Effector memory CD8-positive, alpha-beta T cell (primary cell): Measurements from ENCODE around the gene FAM167B.

Experiments used
- ATAC-seq: fragments of 150-1000 bp; cut with Tn5 transposase; replicated peaks from 2 replicates; pipeline ENCODE4 v1.10.0; 2021; ENCODE audit warnings: mild to moderate bottlenecking, moderate library complexity
- DNase-seq, 3 experiments: peaks; one replicate each; pipeline ENCODE4 v3.0.0; 2021
- H3K27ac Mint-ChIP-seq, 2 donors: one replicate each; pipeline ENCODE4 v1.8.0; 2022; ENCODE audit warnings: mild to moderate bottlenecking in 2 of 2, mixed read lengths in 2 of 2, moderate library complexity in 2 of 2
- H3K27me3 Mint-ChIP-seq, 2 donors: one replicate each; pipeline ENCODE4 v1.8.0; 2022; ENCODE audit warnings: mixed read lengths in 2 of 2
- H3K36me3 Mint-ChIP-seq: one replicate; pipeline ENCODE4 v1.8.0; 2022; ENCODE audit warnings: mild to moderate bottlenecking, moderate library complexity, mixed read lengths; ENCODE audit not compliant: insufficient read depth
- H3K4me1 Mint-ChIP-seq, 2 donors: one replicate each; pipeline ENCODE4 v1.8.0; 2022; ENCODE audit warnings: low read depth in 2 of 2, mixed read lengths in 2 of 2
- H3K4me3 Mint-ChIP-seq, 2 donors: one replicate each; pipeline ENCODE4 v1.8.0; 2022; ENCODE audit warnings: mild to moderate bottlenecking in 2 of 2, mixed read lengths in 2 of 2, moderate library complexity in 2 of 2
- H3K9me3 Mint-ChIP-seq, 2 donors: one replicate each; pipeline ENCODE4 v1.8.0; 2022; ENCODE audit warnings: mixed read lengths in 2 of 2

Gene FAM167B

DNA sequence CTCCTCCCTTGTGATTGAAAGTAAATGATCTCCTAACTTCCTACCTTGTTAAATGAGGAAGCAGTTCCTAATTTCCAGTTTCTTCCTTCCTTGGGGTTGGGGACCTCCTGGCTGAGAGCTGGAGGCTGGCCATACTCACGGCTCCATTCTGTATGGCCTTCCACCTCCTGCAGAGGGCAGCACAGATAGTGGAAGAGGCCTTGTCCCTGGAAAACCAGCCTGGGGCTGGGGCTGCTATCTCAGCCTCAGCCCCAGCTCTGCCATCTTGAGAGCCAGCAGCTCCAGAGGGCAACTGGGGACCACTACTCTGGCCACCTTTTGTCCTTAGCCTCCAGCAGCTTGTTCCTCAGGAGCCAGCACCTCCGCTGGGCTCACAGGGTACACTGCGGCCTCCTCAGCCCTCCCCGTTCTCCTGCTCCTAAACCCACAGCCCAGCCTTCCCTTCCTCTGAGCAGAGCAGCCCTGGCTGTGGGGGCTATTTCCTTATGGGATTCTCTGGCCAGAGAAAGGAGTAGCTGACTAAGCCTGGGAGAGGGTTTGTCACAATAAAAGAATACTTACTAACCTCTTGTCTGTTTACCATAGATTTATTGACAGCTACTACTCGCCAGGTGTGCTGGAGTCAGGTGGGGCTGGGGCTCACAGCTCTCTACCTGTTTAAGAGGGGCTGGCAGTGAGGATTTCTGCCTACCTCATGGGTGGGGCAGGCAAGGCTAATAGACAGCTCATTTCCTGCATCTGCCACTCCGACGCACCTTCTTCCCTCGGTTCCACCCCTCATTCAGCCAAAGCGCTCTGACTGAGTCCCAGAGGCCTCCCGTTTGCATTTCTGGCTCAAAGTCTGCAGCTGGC is 31.2 kb upstream of the FAM167B start:
- Mint-ChIP-seq H3K27ac (peak overlapping the region in 1 of 2 donors; percentile 75), H3K27me3 (no peaks in the 10 kb centered on the region), H3K9me3 (no peaks in the 10 kb centered on the region), H3K4me3 (no peak overlapping the region), H3K36me3 (peaks cover 11% of the 10 kb centered on the region), H3K4me1 (peaks cover under 1 to 9% of the 10 kb centered on the region in 2 donors)
- DNase-seq: peak; percentile 38 to 45 (median 44)
- ATAC-seq: peak; percentile 83

DNA sequence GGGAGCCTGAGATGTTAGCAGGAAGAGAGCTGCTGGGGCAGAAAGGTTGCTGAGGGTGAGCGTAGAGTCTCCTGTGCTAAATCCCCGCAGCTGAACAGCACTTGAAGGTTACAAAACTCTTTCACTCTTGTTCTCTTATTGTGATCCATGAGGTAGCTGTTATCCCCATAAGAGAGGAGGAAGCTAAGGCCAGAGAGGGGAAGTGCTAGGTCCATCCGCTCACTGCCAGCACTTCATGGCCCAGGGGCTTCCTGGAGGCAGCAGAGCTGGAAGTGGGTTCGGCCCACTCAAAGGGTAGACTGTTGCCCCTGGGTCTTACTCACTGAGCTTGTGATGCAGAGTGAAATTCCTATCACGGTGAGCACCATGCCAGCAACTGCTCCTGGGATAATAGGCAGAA is 30.5 kb upstream of the FAM167B start:
- H3K4me1 Mint-ChIP-seq: peaks cover 7 to 14% of the 10 kb centered on the region in 2 donors
- peaks cover 11% of the 10 kb centered on the region for H3K36me3 Mint-ChIP-seq
- no peak overlapping the region for H3K4me3 Mint-ChIP-seq
- peak overlapping the region in 1 of 2 donors; percentile 75 for H3K27ac Mint-ChIP-seq
- no peak for ATAC-seq
- no peaks in the 10 kb centered on the region for H3K27me3 Mint-ChIP-seq
- no peak for DNase-seq
- H3K9me3 Mint-ChIP-seq: no peaks in the 10 kb centered on the region

DNA sequence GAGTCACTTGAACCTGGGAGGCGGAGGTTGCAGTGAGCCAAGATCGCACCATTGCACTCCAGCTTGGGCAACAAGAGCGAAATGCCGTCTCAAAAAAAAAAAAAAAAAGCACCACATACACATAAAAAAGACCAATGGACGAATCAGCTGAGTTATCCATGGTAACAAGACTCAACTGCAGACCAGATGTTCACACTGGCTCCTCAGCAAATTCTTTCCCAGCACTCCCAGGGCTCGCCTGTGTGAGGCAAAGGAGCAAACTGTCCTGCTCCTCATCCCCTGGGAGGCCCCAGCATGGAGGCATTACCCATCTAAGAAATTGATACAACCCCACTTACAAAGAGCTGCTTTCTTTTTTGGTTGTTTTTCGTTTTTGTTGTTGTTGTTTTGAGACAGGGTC is 28.0 kb upstream of the FAM167B start:
- Mint-ChIP-seq H3K4me3 (no peak overlapping the region), H3K4me1 (peaks cover 18 to 25% of the 10 kb centered on the region in 2 donors), H3K36me3 (peaks cover 31% of the 10 kb centered on the region), H3K27me3 (no peaks in the 10 kb centered on the region), H3K27ac (peak overlapping the region in 1 of 2 donors; percentile 18), H3K9me3 (no peaks in the 10 kb centered on the region)
- ATAC-seq (no peak), DNase-seq (no peak)

DNA sequence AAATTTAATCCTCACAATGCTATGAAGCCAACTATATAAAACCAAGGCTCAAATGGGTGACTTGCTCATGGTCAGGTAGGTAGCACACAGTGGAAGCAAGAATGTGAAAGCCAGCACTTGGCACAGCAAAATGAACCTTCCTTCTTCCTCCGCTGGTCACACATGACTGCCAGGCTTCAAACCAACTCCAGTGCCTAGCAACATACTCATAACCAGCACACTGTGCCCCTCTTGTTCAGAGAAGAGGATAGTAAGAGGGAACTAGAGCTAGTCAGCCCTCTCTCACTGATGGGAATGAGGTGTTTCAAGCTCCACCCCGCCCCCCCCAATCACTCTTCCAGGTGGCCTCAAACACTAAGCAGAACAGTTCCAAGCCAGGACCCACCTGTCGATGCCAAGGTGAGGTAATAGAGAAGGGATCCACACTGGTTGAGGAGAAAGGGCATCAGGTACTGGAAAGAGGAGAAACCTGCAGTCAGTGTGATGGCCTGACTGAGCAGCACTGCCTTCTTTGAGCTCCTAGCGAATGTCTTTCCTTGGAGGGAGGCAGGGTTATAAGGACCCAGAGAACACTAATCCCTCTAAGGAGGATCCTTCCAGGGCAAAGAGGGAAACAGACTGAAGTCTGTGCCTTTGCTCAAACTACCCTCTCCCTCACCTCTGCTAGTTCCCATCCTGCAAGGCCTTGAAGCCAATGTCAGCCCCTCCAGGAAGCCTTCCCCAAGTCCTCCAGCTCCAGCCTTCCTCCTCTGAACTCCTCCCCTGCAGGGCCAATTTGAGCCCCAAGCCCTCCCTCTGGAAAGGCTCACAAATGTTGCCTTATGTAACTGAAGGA is 26.1 kb upstream of the FAM167B start:
- no peak for ATAC-seq
- Mint-ChIP-seq H3K27ac (peak overlapping the region; percentile 96 to 99), H3K4me1 (peaks cover 22 to 24% of the 10 kb centered on the region in 2 donors), H3K36me3 (peaks cover 47% of the 10 kb centered on the region), H3K4me3 (peak overlapping the region; percentile 91), H3K27me3 (no peaks in the 10 kb centered on the region), H3K9me3 (no peaks in the 10 kb centered on the region)
- DNase-seq: no peak

DNA sequence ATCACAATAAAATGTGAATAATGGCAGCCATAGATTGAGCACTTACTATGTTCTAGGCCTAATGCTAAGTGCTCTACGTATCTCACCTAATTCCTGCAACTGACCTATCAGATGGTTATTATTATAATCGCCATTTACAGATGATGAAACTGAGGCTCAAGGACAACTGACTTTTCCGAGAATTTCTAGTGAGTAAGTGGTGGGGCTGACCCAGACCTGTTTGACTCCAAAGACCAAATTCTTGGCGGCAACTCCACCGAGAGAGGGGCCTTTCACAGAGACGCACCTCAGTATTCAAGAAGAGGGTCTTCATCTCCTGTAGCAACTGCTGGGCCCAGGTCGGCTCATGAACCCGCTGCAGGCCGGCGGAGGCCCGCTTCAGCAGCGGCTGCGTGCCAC is 25.4 kb upstream of the FAM167B start:
- Mint-ChIP-seq H3K4me3 (peak overlapping the region; percentile 91), H3K27ac (peak overlapping the region; percentile 96 to 99), H3K4me1 (peaks cover 21 to 22% of the 10 kb centered on the region in 2 donors), H3K9me3 (no peaks in the 10 kb centered on the region), H3K36me3 (peaks cover 53% of the 10 kb centered on the region), H3K27me3 (no peaks in the 10 kb centered on the region)
- ATAC-seq (no peak), DNase-seq (no peak)

DNA sequence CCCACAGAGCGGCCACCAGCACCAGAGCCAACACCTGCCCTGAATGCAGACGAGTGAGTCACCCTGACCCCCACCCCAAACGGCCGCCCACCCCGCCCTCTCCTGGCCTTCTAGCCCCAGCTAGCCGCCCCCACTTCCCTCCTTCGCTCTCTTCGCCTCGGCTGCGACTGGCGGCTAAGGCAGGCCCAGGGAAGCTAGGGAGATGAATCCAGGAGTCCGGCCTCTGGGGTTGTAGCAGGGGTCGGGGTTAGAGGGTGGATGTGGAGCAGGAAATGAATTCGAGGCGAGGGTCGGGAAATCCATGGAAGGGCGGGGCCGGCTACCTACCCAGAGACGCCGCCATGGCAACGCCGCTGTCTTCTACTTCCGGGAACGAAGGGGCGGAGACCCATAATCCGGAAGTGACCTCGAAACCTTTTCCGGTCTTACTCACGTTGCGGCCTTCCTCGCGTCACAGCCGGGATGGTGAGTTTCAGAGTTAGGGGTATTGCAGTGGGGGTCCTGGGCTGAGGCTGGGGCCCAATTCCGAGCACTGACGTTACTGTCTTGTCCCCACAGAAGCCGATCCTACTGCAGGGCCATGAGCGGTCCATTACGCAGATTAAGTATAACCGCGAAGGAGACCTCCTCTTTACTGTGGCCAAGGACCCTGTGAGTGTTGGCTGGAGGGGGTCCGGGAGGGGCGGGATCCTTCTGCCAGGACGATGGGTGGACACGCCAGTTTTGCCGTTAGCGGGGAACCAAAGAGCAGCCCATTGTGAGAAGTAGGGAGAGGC is 24.9 kb upstream of the FAM167B start, which contains the start of the genes EIF3I and TMEM234:
Gene EIF3I, plus strand, starts transcription at position 428 of the 776 bp plus-strand sequence. Its CDS starts 35 bp downstream, at position 463.
Gene TMEM234, minus strand, starts transcription at position 374 of the 776 bp plus-strand sequence. Its CDS starts 31 bp downstream, at position 343.
- ATAC-seq: peak; percentile 94
- Mint-ChIP-seq H3K36me3 (peaks cover 58% of the 10 kb centered on the region), H3K4me1 (peaks cover 21 to 22% of the 10 kb centered on the region in 2 donors), H3K9me3 (no peaks in the 10 kb centered on the region), H3K27me3 (no peaks in the 10 kb centered on the region), H3K27ac (peak within 1 kb of the TSS; percentile 96 to 99), H3K4me3 (peak within 1 kb of the TSS; percentile 91)
- DNase-seq: peak; percentile 87 to 88 (median 87)

DNA sequence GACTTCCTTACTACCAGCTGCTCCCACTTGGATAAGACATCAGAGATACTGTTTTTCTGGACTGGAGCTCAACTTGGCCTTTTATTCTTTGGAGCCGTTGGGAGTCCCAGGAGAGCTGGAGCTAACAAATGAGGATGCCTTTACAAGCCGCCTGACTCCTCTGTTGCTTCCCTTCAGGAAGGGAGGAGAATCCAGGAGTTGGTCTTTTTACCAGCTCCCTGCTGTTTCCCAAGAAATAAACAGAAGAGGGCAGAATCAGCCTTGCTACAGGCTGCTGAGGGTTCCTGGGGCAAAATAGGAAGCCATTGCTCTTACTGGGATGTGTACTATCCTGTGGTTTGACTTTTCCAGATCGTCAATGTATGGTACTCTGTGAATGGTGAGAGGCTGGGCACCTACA is 23.3 kb upstream of the FAM167B start:
- Mint-ChIP-seq H3K4me1 (peaks cover 22 to 27% of the 10 kb centered on the region in 2 donors), H3K4me3 (peak overlapping the region; percentile 91), H3K36me3 (peaks cover 70% of the 10 kb centered on the region), H3K9me3 (no peaks in the 10 kb centered on the region), H3K27ac (peak overlapping the region; percentile 96 to 99), H3K27me3 (no peaks in the 10 kb centered on the region)
- DNase-seq (no peak), ATAC-seq (no peak)

DNA sequence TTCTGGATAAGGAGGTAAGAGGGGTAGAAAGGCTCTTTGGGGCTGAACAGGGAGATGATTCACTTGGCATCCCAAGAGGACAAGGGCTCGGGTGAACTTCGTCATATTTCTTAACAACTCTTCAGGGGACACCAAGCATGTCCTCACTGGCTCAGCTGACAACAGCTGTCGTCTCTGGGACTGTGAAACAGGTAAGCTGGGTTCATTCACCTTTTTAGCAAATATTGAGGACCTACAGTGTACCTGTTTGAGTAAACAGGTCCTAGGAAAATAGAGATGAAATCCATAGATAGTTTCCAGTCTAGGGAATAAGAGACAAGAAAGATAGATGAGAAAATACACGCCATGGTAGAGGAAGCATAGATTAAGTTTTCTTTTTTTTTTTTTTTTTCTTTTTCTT is 22.7 kb upstream of the FAM167B start:
- peak overlapping the region; percentile 96 to 99 for H3K27ac Mint-ChIP-seq
- H3K4me1 Mint-ChIP-seq: peaks cover 23 to 27% of the 10 kb centered on the region in 2 donors
- DNase-seq: no peak
- peak overlapping the region; percentile 91 for H3K4me3 Mint-ChIP-seq
- H3K36me3 Mint-ChIP-seq: peaks cover 71% of the 10 kb centered on the region
- ATAC-seq: no peak
- H3K9me3 Mint-ChIP-seq: no peaks in the 10 kb centered on the region
- H3K27me3 Mint-ChIP-seq: no peaks in the 10 kb centered on the region

DNA sequence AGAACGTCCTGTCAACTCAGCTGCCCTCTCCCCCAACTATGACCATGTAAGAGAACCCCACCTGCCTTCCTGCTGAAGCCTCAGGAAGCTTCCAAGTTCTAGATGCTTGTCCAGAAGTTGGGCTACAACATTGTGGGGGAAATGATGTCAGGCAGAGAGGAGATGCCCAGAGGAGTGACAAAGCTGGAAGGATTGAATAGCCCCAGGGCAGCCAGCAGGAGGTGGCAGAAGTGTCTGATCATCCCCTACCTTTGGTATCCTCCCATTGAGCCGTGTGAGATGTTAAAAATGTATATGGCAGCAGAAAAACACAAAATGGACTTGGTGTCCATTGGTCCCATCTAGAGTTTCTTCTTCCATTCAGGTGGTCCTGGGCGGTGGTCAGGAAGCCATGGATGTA is 18.3 kb upstream of the FAM167B start:
- Mint-ChIP-seq H3K4me3 (no peak overlapping the region), H3K27me3 (no peaks in the 10 kb centered on the region), H3K9me3 (no peaks in the 10 kb centered on the region), H3K36me3 (peaks cover 81% of the 10 kb centered on the region), H3K4me1 (peaks cover 8 to 12% of the 10 kb centered on the region in 2 donors), H3K27ac (peak overlapping the region in 1 of 2 donors; percentile 46)
- ATAC-seq (no peak), DNase-seq (no peak)

DNA sequence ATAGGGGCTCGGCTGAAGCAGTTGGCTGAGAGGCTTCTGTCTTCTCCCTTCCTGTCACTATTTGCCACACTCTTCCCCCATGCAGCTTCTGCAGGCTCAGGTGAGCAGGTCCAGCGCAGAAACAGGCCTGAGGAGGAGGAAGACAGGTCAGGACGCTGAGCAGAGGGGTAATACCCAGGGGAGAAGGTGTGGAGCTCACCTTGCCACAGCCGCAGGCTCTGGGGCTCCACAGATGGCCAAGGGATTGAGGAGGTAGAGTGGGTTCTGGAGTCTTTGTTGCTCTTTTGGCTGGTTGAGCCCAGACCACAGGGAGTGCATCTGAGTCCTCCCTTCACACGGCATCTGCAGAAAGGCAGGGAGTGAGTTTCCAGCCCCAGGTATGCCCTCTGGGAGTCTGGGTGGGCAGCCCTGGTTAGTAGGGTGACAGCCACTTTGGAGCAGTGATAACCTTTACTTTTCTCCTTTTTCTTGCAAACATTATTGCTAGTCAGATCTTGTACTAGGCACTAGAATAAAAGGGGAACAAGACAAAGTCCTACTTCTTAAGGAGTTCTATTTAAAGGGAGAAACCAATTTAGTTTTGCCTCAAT is 15.1 kb upstream of the FAM167B start:
- H3K27me3 Mint-ChIP-seq: no peaks in the 10 kb centered on the region

DNA sequence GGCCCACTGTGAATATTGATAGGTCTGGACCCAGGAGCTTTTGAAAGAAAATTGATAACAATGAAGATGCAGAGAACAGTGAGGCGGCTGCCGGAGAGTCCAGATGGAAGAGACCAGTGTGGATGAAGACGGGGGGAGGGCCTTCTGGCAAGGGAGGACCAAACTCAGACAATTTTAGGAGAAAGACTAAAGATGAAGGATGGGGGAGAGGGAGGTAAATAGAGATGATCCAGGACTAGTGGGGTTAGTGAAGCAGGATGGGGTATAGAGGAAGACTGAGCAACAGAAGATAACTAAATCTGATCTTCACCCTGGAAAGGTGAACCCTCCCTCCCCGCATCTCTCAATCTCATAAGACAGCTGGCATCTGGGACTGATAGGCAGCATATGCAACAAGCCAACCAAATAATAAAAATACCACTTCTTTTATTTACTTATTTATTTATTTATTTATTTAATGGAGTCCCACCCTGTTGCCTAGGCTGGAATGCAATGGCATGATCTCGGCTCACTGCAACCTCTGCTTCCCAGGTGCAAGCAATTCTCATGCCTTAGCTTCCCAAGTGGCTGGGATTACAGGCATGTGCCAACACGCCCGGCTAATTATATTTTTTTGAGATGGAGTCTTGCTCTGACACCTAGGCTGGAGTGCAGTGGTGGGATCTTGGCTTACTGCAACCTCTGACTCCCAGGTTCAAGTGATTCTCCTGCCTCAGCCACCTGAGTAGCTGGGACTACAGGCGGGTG is 14.3 kb upstream of the FAM167B start:
- Mint-ChIP-seq H3K9me3 (no peaks in the 10 kb centered on the region), H3K4me3 (no peak overlapping the region), H3K36me3 (peaks cover 46% of the 10 kb centered on the region), H3K27ac (no peak overlapping the region), H3K4me1 (peaks cover 2 to 4% of the 10 kb centered on the region in 2 donors), H3K27me3 (no peaks in the 10 kb centered on the region)
- DNase-seq: no peak
- no peak for ATAC-seq

More for the DNA sequence above, 15.1 kb upstream of the FAM167B start:
- Mint-ChIP-seq H3K27ac (no peak overlapping the region), H3K4me3 (no peak overlapping the region), H3K9me3 (no peaks in the 10 kb centered on the region), H3K4me1 (peaks cover 2 to 5% of the 10 kb centered on the region in 2 donors), H3K36me3 (peaks cover 54% of the 10 kb centered on the region)
- DNase-seq (no peak), ATAC-seq (no peak)

DNA sequence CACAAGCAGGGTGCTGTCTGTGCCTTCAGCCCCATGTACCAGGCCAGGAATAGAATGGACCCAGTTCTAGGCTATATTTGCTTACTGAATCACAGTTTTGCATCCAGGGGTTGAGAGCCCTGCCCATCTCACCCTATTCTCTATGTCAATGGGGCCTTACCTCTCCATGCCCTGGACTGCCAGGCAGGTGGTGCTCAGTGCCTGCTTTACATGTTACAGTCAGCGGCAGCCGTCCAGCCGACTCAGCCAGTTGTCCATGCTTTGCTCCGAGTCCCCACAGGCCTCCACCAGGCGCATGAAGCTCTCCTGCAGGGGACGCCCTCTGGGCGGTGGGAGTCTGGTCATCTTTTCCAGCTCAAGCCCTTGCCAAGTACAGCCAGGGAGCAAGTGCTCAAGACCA is 12.2 kb upstream of the FAM167B start:
- H3K36me3 Mint-ChIP-seq: peaks cover 26% of the 10 kb centered on the region
- no peaks in the 10 kb centered on the region for H3K4me1 Mint-ChIP-seq
- H3K9me3 Mint-ChIP-seq: no peaks in the 10 kb centered on the region
- DNase-seq (no peak), ATAC-seq (no peak)
- no peaks in the 10 kb centered on the region for H3K27me3 Mint-ChIP-seq
- no peak overlapping the region for H3K4me3 Mint-ChIP-seq
- no peak overlapping the region for H3K27ac Mint-ChIP-seq
